ENCODE results near the gene COPS9. TPM values are rescaled to one million over a fixed set of nuclear protein-coding genes. Genes with fewer than 3 reads are reported as not detected.

Gene COPS9
- total RNA-seq, 1 donor from 2014 or later = 165 TPM

DNA sequence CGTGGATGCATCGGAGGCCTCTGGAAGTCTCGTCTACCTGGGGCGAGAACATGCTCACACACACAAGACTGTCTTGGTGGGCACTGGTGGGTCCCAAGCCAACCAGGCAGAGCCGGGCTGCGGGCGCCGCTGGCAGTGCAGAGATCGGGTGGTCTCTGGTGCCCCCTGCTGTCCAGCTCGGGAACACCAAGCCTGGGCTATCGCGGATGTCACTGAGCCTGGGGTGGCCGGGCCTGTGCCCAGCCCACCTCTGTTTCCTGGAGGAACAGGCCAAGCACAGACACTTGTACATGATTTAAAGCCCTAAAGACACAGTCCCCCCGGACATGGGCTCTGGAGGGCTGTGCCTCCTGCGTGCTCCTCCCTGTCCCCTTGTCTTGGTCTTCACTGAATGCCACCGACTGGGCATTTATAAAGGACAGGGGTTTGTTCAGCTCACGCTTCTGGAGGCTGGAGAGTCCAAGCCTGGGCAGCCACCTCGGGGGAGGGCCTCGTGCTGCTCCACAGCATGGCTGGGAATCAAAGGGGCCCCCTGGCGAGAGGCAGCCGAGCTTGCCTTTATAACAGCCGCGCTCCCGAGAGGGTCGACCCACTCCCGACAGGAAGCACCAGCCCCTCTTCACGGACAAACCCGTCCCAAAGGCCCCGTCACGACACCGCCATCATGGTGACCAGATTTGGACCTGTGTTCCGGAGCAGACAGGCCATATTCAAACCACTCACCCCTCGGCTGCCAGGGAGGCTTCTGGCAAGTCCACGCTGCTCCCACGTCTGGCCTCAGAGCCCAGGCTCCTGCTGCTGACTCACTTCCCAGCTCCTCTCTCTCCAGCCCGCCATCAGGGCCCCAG, 7.9 kb upstream of the COPS9 start:
- H3K4me1 Mint-ChIP-seq (ENCODE audit: unreplicated experiment) = no peaks in the 10 kb centered on the region
- TF ChIP-seq, protein P1, sequence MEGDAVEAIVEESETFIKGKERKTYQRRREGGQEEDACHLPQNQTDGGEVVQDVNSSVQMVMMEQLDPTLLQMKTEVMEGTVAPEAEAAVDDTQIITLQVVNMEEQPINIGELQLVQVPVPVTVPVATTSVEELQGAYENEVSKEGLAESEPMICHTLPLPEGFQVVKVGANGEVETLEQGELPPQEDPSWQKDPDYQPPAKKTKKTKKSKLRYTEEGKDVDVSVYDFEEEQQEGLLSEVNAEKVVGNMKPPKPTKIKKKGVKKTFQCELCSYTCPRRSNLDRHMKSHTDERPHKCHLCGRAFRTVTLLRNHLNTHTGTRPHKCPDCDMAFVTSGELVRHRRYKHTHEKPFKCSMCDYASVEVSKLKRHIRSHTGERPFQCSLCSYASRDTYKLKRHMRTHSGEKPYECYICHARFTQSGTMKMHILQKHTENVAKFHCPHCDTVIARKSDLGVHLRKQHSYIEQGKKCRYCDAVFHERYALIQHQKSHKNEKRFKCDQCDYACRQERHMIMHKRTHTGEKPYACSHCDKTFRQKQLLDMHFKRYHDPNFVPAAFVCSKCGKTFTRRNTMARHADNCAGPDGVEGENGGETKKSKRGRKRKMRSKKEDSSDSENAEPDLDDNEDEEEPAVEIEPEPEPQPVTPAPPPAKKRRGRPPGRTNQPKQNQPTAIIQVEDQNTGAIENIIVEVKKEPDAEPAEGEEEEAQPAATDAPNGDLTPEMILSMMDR (IDR thresholded peaks at IDR 0.05; ENCODE audit: unreplicated experiment) = peak; percentile 95
- H3K4me3 Mint-ChIP-seq (ENCODE audit: unreplicated experiment) = no peak overlapping the region
- no peak overlapping the region for H3K27ac Mint-ChIP-seq (ENCODE audit: unreplicated experiment)
- peak; percentile 95 for DNase-seq (ENCODE audit: low spot score)
- no peaks in the 10 kb centered on the region for H3K36me3 Mint-ChIP-seq (ENCODE audit: low read depth, unreplicated experiment)
- peaks cover 3% of the 10 kb centered on the region for H3K27me3 Mint-ChIP-seq (ENCODE audit: unreplicated experiment)
- H3K9me3 Mint-ChIP-seq (ENCODE audit: unreplicated experiment) = no peaks in the 10 kb centered on the region

DNA sequence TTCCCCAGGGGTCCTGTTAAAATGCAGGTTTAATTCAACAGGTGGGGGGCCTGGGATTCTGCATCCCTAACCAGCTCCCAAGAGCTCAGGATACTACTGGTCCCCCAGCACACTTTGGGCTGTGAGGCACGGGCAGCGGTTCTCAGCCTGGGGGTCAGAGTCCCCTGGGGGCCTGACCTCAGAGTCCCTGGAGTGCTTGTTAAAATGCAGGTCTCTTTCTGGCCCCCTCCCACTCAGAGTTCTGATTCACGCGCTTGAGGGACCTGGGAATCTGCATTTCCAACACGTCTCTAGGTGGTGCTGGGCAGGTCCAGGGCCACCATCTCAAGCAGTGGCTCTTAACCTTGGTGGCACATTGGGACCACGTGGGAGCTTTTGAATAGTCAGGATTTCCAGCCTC, 7.2 kb upstream of the COPS9 start:
- Mint-ChIP-seq H3K27ac (ENCODE audit: unreplicated experiment) (no peak overlapping the region), H3K4me3 (ENCODE audit: unreplicated experiment) (no peak overlapping the region), H3K4me1 (ENCODE audit: unreplicated experiment) (no peaks in the 10 kb centered on the region), H3K9me3 (ENCODE audit: unreplicated experiment) (no peaks in the 10 kb centered on the region), H3K36me3 (ENCODE audit: low read depth, unreplicated experiment) (no peaks in the 10 kb centered on the region), H3K27me3 (ENCODE audit: unreplicated experiment) (peaks cover 1% of the 10 kb centered on the region)
- no peak for DNase-seq (ENCODE audit: low spot score)
- TF ChIP-seq, protein P1 (IDR thresholded peaks at IDR 0.05; ENCODE audit: unreplicated experiment) = no peak

DNA sequence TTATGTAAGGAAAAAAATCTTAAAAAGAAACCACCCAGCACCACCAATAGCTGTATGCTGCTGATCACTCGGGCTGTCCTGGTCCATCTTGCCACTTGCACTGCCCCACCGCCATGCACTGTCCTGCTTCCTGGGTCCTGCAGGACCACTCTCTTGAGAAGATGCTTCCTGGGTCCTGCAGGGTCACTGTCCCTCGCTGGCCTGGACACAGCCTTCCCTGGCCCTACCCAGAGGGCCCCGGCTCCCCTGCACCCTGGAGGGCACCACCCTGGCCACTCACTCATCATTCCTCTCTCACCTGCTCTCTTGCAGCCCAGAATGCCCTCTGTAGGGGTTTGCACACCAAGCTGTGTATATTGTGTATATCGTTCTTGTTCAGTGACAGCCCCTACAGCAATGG, 6.8 kb upstream of the COPS9 start:
- Mint-ChIP-seq H3K4me1 (ENCODE audit: unreplicated experiment) (no peaks in the 10 kb centered on the region), H3K36me3 (ENCODE audit: low read depth, unreplicated experiment) (no peaks in the 10 kb centered on the region), H3K27me3 (ENCODE audit: unreplicated experiment) (peaks cover 5% of the 10 kb centered on the region), H3K9me3 (ENCODE audit: unreplicated experiment) (no peaks in the 10 kb centered on the region), H3K27ac (ENCODE audit: unreplicated experiment) (no peak overlapping the region), H3K4me3 (ENCODE audit: unreplicated experiment) (no peak overlapping the region)
- TF ChIP-seq, protein P1 (IDR thresholded peaks at IDR 0.05; ENCODE audit: unreplicated experiment) = no peak
- DNase-seq (ENCODE audit: low spot score) = no peak

DNA sequence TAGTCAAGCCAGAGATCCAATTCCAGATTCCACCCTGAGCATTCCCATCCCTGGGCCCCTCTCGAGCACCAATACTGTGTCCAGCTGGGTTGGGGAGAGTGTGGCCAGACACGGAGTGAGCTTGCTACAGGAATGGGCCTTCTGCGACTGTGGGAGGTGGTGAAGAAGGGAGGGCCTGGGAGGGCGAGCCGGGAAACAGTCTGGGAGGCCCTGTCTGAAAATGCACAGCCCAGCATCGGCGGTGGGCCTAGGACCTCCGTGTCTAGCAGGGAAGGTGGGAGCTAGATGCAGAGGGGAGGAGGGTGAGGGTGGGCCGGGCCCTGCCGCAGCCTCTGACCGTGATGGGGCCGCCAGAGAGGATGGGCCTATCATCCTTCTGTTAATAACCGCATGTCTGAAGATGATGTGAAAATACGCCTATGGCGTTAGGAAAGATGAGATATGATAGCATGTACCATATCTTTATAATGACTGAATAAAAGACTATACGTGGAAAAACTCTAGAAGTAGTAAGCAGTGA, 6.2 kb upstream of the COPS9 start:
- Mint-ChIP-seq H3K4me1 (ENCODE audit: unreplicated experiment) (no peaks in the 10 kb centered on the region), H3K4me3 (ENCODE audit: unreplicated experiment) (no peak overlapping the region), H3K27ac (ENCODE audit: unreplicated experiment) (no peak overlapping the region), H3K27me3 (ENCODE audit: unreplicated experiment) (peaks cover 6% of the 10 kb centered on the region), H3K36me3 (ENCODE audit: low read depth, unreplicated experiment) (no peaks in the 10 kb centered on the region), H3K9me3 (ENCODE audit: unreplicated experiment) (no peaks in the 10 kb centered on the region)
- DNase-seq (ENCODE audit: low spot score) = no peak
- TF ChIP-seq, protein P1 (IDR thresholded peaks at IDR 0.05; ENCODE audit: unreplicated experiment) = no peak

DNA sequence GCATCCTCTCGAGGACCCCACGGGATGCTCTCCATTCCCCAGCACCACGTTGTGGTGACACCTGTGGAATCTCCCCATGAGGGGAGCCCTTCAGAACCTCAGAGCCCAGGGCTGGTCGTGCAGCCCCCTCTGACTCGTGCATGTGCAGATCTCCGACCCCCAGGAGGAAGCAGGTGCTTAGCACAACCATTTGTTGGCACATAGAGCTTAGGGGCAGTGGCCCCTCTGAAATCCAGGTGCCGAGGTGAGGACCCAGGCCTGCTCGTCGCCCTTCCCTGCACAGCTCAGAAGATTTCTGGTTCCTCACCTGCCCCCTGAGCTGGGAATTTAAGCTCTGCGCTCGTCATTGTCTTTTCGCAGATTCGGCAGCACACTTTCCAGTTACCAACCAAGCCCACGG, 5.6 kb upstream of the COPS9 start:
- Mint-ChIP-seq H3K4me3 (ENCODE audit: unreplicated experiment) (no peak overlapping the region), H3K9me3 (ENCODE audit: unreplicated experiment) (no peaks in the 10 kb centered on the region), H3K27ac (ENCODE audit: unreplicated experiment) (no peak overlapping the region), H3K4me1 (ENCODE audit: unreplicated experiment) (no peaks in the 10 kb centered on the region), H3K27me3 (ENCODE audit: unreplicated experiment) (peaks cover 5% of the 10 kb centered on the region), H3K36me3 (ENCODE audit: low read depth, unreplicated experiment) (peaks cover 3% of the 10 kb centered on the region)
- DNase-seq (ENCODE audit: low spot score) = no peak
- TF ChIP-seq, protein P1 (IDR thresholded peaks at IDR 0.05; ENCODE audit: unreplicated experiment) = no peak

Data from endothelial cell (in vitro differentiated cells).